Measurements from ENCODE around the gene CXCR6. TPM values are rescaled to one million over a fixed set of nuclear protein-coding genes. Genes with fewer than 3 reads are reported as not detected.

The CXCR6 gene
- total RNA-seq, 1 experiment from 2014 or later, result not detected

DNA sequence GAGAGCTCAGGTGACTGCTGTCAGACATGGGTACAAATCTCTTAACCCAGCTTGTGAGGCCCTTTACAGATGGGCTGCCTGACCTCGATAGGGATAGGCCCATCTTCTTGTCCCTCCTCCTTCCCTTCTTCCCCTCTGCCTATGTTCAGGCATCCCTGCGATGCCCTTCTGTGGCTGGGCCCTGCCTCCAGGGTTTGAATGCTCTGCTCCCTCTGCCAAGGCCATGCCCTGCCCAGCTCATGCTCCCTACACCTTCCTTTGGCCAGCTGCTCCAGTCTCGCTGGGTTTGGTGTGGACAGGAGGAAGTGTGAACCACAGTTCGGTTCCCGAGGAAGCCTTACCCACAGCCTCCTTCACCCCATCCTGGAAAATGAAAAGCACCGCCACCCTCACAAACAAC lies 48.1 kb downstream of the CXCR6 start:
- TF ChIP-seq, protein P1, sequence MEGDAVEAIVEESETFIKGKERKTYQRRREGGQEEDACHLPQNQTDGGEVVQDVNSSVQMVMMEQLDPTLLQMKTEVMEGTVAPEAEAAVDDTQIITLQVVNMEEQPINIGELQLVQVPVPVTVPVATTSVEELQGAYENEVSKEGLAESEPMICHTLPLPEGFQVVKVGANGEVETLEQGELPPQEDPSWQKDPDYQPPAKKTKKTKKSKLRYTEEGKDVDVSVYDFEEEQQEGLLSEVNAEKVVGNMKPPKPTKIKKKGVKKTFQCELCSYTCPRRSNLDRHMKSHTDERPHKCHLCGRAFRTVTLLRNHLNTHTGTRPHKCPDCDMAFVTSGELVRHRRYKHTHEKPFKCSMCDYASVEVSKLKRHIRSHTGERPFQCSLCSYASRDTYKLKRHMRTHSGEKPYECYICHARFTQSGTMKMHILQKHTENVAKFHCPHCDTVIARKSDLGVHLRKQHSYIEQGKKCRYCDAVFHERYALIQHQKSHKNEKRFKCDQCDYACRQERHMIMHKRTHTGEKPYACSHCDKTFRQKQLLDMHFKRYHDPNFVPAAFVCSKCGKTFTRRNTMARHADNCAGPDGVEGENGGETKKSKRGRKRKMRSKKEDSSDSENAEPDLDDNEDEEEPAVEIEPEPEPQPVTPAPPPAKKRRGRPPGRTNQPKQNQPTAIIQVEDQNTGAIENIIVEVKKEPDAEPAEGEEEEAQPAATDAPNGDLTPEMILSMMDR (IDR thresholded peaks at IDR 0.05; ENCODE audit: unreplicated experiment), result no peak
- Mint-ChIP-seq H3K27me3 (ENCODE audit: insufficient read depth, unreplicated experiment) (no peaks in the 10 kb centered on the region), H3K9me3 (ENCODE audit: unreplicated experiment) (no peaks in the 10 kb centered on the region), H3K4me3 (ENCODE audit: unreplicated experiment) (no peak overlapping the region), H3K27ac (ENCODE audit: low read depth, unreplicated experiment) (no peak overlapping the region), H3K36me3 (ENCODE audit: insufficient read depth, unreplicated experiment) (peaks cover 7% of the 10 kb centered on the region), H3K4me1 (ENCODE audit: insufficient read depth, unreplicated experiment) (peaks cover 33% of the 10 kb centered on the region)
- ChIA-PET CTCF (no interaction called here), POLR2A (no interaction called here)
- intact Hi-C loops (cut with micrococcal nuclease), result no loop called here
- no peak for DNase-seq (ENCODE audit: unreplicated experiment)
- no TSS peak for BruUV-seq (replicated peaks)

DNA sequence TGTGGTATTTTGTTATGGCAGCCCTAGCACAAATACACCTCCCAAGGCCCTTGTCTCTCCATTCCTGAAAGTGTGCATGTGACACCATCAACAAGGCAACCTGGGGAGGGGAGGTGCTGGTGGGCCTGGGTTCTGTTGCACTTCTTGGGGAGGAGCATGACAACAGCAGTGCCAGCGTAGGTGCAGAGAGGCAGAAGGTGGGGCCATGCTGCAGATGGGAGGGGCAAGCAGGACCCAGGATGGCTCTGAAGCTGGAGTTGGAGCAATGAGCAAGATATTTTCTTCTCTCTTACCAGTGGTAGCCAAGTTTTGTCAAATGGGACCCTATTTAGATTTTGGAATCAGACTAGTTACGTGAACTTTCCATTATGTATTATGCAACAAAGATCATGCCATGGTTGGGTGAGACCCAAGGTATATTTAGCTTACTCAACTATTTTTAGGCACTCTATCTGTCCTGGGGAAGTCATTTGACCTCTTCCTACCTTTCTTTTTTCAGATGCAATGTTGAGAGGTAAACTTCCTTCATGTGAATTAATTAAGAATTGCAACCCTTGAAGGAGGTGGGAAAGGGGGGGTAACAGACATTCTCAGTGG lies 49.0 kb downstream of the CXCR6 start:
- Mint-ChIP-seq H3K9me3 (ENCODE audit: unreplicated experiment) (no peaks in the 10 kb centered on the region), H3K4me1 (ENCODE audit: insufficient read depth, unreplicated experiment) (peaks cover 28% of the 10 kb centered on the region), H3K27me3 (ENCODE audit: insufficient read depth, unreplicated experiment) (no peaks in the 10 kb centered on the region), H3K4me3 (ENCODE audit: unreplicated experiment) (no peak overlapping the region), H3K27ac (ENCODE audit: low read depth, unreplicated experiment) (no peak overlapping the region), H3K36me3 (ENCODE audit: insufficient read depth, unreplicated experiment) (peaks cover 7% of the 10 kb centered on the region)
- BruUV-seq (replicated peaks), result no TSS peak
- CTCF ChIA-PET, result interaction anchor here (1.0 to 5.9 kb wide), 2 partner anchors 53 to 86 kb away, joined by 4 to 33 read pairs; no protein-coding TSS in a partner anchor
- intact Hi-C loops (cut with micrococcal nuclease), result no loop called here
- POLR2A ChIA-PET, result no interaction called here
- no peak for DNase-seq (ENCODE audit: unreplicated experiment)
- TF ChIP-seq, protein P1 (IDR thresholded peaks at IDR 0.05; ENCODE audit: unreplicated experiment), result no peak

- DNase-seq (ENCODE audit: unreplicated experiment), result no peak
- Mint-ChIP-seq H3K27ac (ENCODE audit: low read depth, unreplicated experiment) (no peak overlapping the region), H3K9me3 (ENCODE audit: unreplicated experiment) (no peaks in the 10 kb centered on the region), H3K4me3 (ENCODE audit: unreplicated experiment) (no peak overlapping the region), H3K27me3 (ENCODE audit: insufficient read depth, unreplicated experiment) (no peaks in the 10 kb centered on the region), H3K36me3 (ENCODE audit: insufficient read depth, unreplicated experiment) (peaks cover 7% of the 10 kb centered on the region), H3K4me1 (ENCODE audit: insufficient read depth, unreplicated experiment) (peaks cover 24% of the 10 kb centered on the region)
- intact Hi-C loops (cut with micrococcal nuclease), result no loop called here
- TF ChIP-seq, protein P1 (IDR thresholded peaks at IDR 0.05; ENCODE audit: unreplicated experiment), result no peak
- ChIA-PET CTCF (interaction anchor here (0.7 to 5.9 kb wide), 3 partner anchors 54 to 85 kb away, joined by 3 to 33 read pairs (median 4); no protein-coding TSS in a partner anchor), POLR2A (no interaction called here)
- BruUV-seq (replicated peaks), result no TSS peak
Observed at GRCh38 chr3:45992821-45993221, 49.6 kb downstream of the CXCR6 start.

DNA sequence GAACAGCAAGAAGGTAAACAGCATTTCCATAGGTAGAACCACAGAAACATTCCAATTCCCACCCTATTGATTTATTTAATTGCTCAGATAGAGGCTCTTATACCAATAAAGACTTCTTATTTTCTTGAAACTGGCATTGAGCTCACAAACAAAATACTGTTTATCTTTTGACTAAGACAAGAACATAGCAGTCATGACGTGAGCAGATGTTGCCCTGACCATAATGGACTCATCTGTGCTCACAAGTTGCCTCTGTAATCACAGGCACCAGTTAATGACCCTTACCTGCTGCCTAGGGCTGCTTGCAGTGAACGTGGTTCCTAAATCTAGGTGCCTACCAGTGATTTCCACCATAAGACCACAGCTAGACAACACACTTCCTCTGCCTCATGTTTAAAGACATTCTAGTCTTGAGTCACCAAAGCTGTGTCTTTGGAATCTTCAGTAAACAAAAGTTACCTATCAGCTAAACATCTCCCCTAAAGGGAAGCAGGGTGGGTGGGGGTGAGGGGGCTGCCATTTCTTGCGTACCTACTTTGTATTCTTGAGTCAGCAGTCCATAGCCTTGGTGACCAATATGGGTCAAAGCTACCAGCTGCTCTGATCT lies 50.3 kb downstream of the CXCR6 start:
- Mint-ChIP-seq H3K4me3 (ENCODE audit: unreplicated experiment) (no peak overlapping the region), H3K27ac (ENCODE audit: low read depth, unreplicated experiment) (no peak overlapping the region), H3K36me3 (ENCODE audit: insufficient read depth, unreplicated experiment) (peaks cover 7% of the 10 kb centered on the region), H3K27me3 (ENCODE audit: insufficient read depth, unreplicated experiment) (no peaks in the 10 kb centered on the region), H3K9me3 (ENCODE audit: unreplicated experiment) (no peaks in the 10 kb centered on the region), H3K4me1 (ENCODE audit: insufficient read depth, unreplicated experiment) (peaks cover 19% of the 10 kb centered on the region)
- CTCF ChIA-PET, result interaction anchor here (0.7 to 5.9 kb wide), 3 partner anchors 55 to 85 kb away, joined by 3 to 33 read pairs (median 6); no protein-coding TSS in a partner anchor
- no TSS peak for BruUV-seq (replicated peaks)
- TF ChIP-seq, protein P1 (IDR thresholded peaks at IDR 0.05; ENCODE audit: unreplicated experiment), result no peak
- intact Hi-C loops (cut with micrococcal nuclease), result no loop called here
- DNase-seq (ENCODE audit: unreplicated experiment), result no peak
- POLR2A ChIA-PET, result interaction anchor here (0.9 to 3.8 kb wide), 3 partner anchors 10 to 30 kb away, joined by 3 to 24 read pairs (median 5); no protein-coding TSS in a partner anchor

Measured in MCF 10A (cell line).